Measurements from ENCODE around the gene REXO4.

GRCh38 chr9:133372144-133372543 lies 45.7 kb downstream of the REXO4 start:
- no peak for TF ChIP-seq POLR2A (IDR thresholded peaks at IDR 0.05; ENCODE audit: control extremely low read depth in 1 of 2, low read depth in 2 of 2, low read length in 2 of 2)
- TF ChIP-seq EP300 (IDR thresholded peaks at IDR 0.05; ENCODE audit: borderline replicate concordance in 1 of 2, low read depth in 2 of 2, low read length in 2 of 2): no peak
- TF ChIP-seq RAD21 (IDR thresholded peaks at IDR 0.05 in 1 of 2, conservative IDR thresholded peaks at IDR 0.05 in 1 of 2; ENCODE audit: low read depth in 2 of 2, low read length in 2 of 2): no peak
- TF ChIP-seq PHF8 (conservative IDR thresholded peaks at IDR 0.05; ENCODE audit: low read depth, low read length): no peak
- TF ChIP-seq CBX5 (IDR thresholded peaks at IDR 0.05; ENCODE audit: low read depth, low read length): no peak
- TF ChIP-seq EZH2 (IDR thresholded peaks at IDR 0.05; ENCODE audit: low read depth, low read length, severe bottlenecking): no peak
- no peak for TF ChIP-seq CTCF (IDR thresholded peaks at IDR 0.05; ENCODE audit: control extremely low read depth in 1 of 3, insufficient read depth in 1 of 3, low read depth in 1 of 3, low read length in 3 of 3)
- no peak for TF ChIP-seq FOSL1 (IDR thresholded peaks at IDR 0.05; ENCODE audit: insufficient read depth, low read depth, low read length)
- no peak for TF ChIP-seq BRCA1 (IDR thresholded peaks at IDR 0.05; ENCODE audit: low read depth, low read length)

Measured in H1 (cell line).